SK-N-SH (cell line): ENCODE measurements around the gene CADPS2. TPM values are rescaled to one million over a fixed set of nuclear protein-coding genes. Genes with fewer than 3 reads are reported as not detected.

ENCODE experiments used
- CTCF ChIA-PET: fragments of 300-600, 350-600 bp; formaldehyde crosslinking; extraction: SDS; loops from one replicate; lab custom pipeline; 2021; lab: Yijun Ruan, JAX
- POLR2A ChIA-PET: fragments of 350-600 bp; sonication (Branson Sonifier 250); formaldehyde crosslinking; extraction: SDS; loops from one replicate; lab custom pipeline; 2020; ENCODE audit warnings: antibody characterized with exemption, inconsistent platforms; lab: Yijun Ruan, JAX
- DNase-seq: peaks from one replicate; pipeline ENCODE4 v3.0.0; 2012
- H2AFZ ChIP-seq: fragments of 200-600 bp; sonication (generic); 2 replicates; pipeline ENCODE4 v1.8.1; 2016; ENCODE audit warnings: antibody characterized with exemption, mild to moderate bottlenecking, low read depth
- H3F3A ChIP-seq: fragments of 200-600 bp; sonication (generic); replicated peaks from 2 replicates; pipeline ENCODE3; 2016; ENCODE audit warnings: antibody characterized with exemption, mild to moderate bottlenecking; ENCODE audit not compliant: insufficient read depth
- H3K27ac ChIP-seq, 2 experiments: fragments of 200-500 bp in 1 of 2; fragments of 200-600 bp in 1 of 2; sonication (Bioruptor generic) in 1 of 2; sonication (generic), shearing (Covaris generic) in 1 of 2; 2 replicates each; pipeline versions ENCODE4 v1.5.1 to v1.6.1; 2014 to 2016; ENCODE audit warnings: low read depth in 2 of 2, inconsistent platforms in 1 of 2, low read length in 1 of 2, mild to moderate bottlenecking in 1 of 2, mixed read lengths in 1 of 2
- H3K27me3 ChIP-seq: fragments of 200-600 bp; sonication (generic), shearing (Covaris generic); 2 replicates; pipeline ENCODE4 v1.6.1; 2016; ENCODE audit warnings: mixed run types; ENCODE audit not compliant: insufficient read depth
- H3K36me3 ChIP-seq, 2 experiments: fragments of 200-500 bp in 1 of 2; fragments of 200-600 bp in 1 of 2; sonication (Bioruptor generic) in 1 of 2; sonication (generic) in 1 of 2; replicated peaks in 1 of 2; 2 replicates each; pipeline versions ENCODE3 to v1.5.1; 2014 to 2016; ENCODE audit warnings: low read length in 1 of 2, mild to moderate bottlenecking in 1 of 2; ENCODE audit not compliant: insufficient read depth in 2 of 2, control insufficient read depth in 1 of 2
- H3K4me1 ChIP-seq, 2 experiments: fragments of 200-500 bp in 1 of 2; fragments of 200-600 bp in 1 of 2; sonication (Bioruptor generic) in 1 of 2; sonication (generic), shearing (Covaris generic) in 1 of 2; 2 replicates each; pipeline versions ENCODE4 v1.5.1 to v1.6.1; 2014 to 2016; ENCODE audit warnings: low read depth in 1 of 2, low read length in 1 of 2, mixed run types in 1 of 2; ENCODE audit not compliant: insufficient read depth in 2 of 2, control insufficient read depth in 1 of 2
- H3K4me2 ChIP-seq: fragments of 200-600 bp; sonication (generic), shearing (Covaris generic); 2 replicates; pipeline ENCODE4 v1.6.1; 2017; ENCODE audit warnings: mixed run types
- H3K4me3 ChIP-seq, 2 experiments: fragments of 200-500 bp in 1 of 2; fragments of 200-600 bp in 1 of 2; sonication (Bioruptor generic) in 1 of 2; sonication (generic), shearing (Covaris generic) in 1 of 2; 2 replicates each; pipeline versions ENCODE4 v1.5.1 to v1.8.1; 2014 to 2016; ENCODE audit warnings: low read depth in 2 of 2, inconsistent platforms in 1 of 2, low read length in 1 of 2, mild to moderate bottlenecking in 1 of 2, mixed read lengths in 1 of 2, moderate library complexity in 1 of 2
- H3K79me2 ChIP-seq: fragments of 200-600 bp; sonication (generic); 2 replicates; pipeline ENCODE4 v1.8.1; 2017; ENCODE audit warnings: mild to moderate bottlenecking; ENCODE audit not compliant: insufficient read depth
- H3K9ac ChIP-seq: fragments of 200-600 bp; sonication (generic); 2 replicates; pipeline ENCODE4 v1.6.1; 2017; ENCODE audit warnings: mixed run types
- H3K9me2 ChIP-seq: fragments of 200-600 bp; sonication (generic); 2 replicates; pipeline ENCODE4 v1.6.1; 2017; ENCODE audit warnings: mixed run types
- H3K9me3 ChIP-seq: fragments of 200-600 bp; sonication (generic); 2 replicates; pipeline ENCODE4 v1.6.1; 2017; ENCODE audit warnings: mixed run types, mild to moderate bottlenecking, moderate library complexity
- H4K20me1 ChIP-seq: fragments of 200-600 bp; sonication (generic); 2 replicates; pipeline ENCODE4 v1.6.1; 2017; ENCODE audit warnings: mild to moderate bottlenecking, mixed run types; ENCODE audit not compliant: insufficient read depth
- ELF1 ChIP-seq: IDR thresholded peaks from 2 replicates; pipeline ENCODE4 v1.4.0; 2012
- EZH2phosphoT487 ChIP-seq: fragments of 200-600 bp; sonication (generic); IDR thresholded peaks from 2 replicates; pipeline ENCODE4 v1.6.1; 2017; ENCODE audit warnings: low read depth, mixed run types, mild to moderate bottlenecking, antibody characterized with exemption, moderate library complexity, borderline replicate concordance
- MEF2A ChIP-seq: IDR thresholded peaks from 2 replicates; pipeline ENCODE4 v1.4.0; 2012; ENCODE audit warnings: low read depth, borderline replicate concordance
- RAD21 ChIP-seq: IDR thresholded peaks from 2 replicates; pipeline ENCODE4 v1.6.1; 2012; ENCODE audit warnings: mild to moderate bottlenecking, low read length
- RCOR1 ChIP-seq: fragments of 150-350 bp; IDR thresholded peaks from 2 replicates; pipeline ENCODE4 v1.6.1; 2017; ENCODE audit warnings: antibody characterized with exemption, low read length
- RFX5 ChIP-seq: IDR thresholded peaks from 2 replicates; pipeline ENCODE4 v1.6.1; 2012; ENCODE audit warnings: mild to moderate bottlenecking, improper control_type of control experiment, low read length
- SMC3 ChIP-seq: IDR thresholded peaks from 2 replicates; pipeline ENCODE4 v1.6.1; 2012; ENCODE audit warnings: low read depth, low read length, improper control_type of control experiment
- YY1 ChIP-seq: IDR thresholded peaks from 2 replicates; pipeline ENCODE4 v1.4.0; 2012; ENCODE audit warnings: low read depth, mild to moderate bottlenecking
- WGBS: methylation state at CpG from one replicate; pipeline ENCODE4 v1.1.6; 2017; ENCODE audit warnings: low lambda C conversion rate; 5-methylcytosine and 5-hydroxymethylcytosine counted together
- polyA plus RNA-seq, 3 experiments: library from polyadenylated mRNA; depleted of rRNA; stranded (reverse); fragments of >200 nt; gene quantifications; 2 replicates each; pipeline ENCODE4 v1.2.3, GENCODE V29; 2012
- TF ChIP-seq, protein P1 (sequence below): IDR thresholded peaks from 2 replicates; pipeline ENCODE4 v1.4.0; 2012; ENCODE audit warnings: low read depth, borderline replicate concordance
- TF ChIP-seq, protein P2 (sequence below): fragments of 200-600 bp; sonication (generic); IDR thresholded peaks from 2 replicates; pipeline ENCODE4 v1.6.1; 2017; ENCODE audit warnings: antibody characterized with exemption, mild to moderate bottlenecking, moderate library complexity
- TF ChIP-seq, protein P3 (sequence below): IDR thresholded peaks from 2 replicates; pipeline ENCODE4 v1.4.0; 2012; ENCODE audit warnings: low read depth, borderline replicate concordance
- TF ChIP-seq, protein P4 (sequence below): IDR thresholded peaks from 2 replicates; pipeline ENCODE4; 2012
- TF ChIP-seq, protein P5 (sequence below): fragments of 150-350 bp; IDR thresholded peaks from 2 replicates; pipeline ENCODE4 v1.6.1; 2017; ENCODE audit warnings: antibody characterized with exemption, low read length, low read depth, borderline replicate concordance
- TF ChIP-seq, protein P6 (sequence below): IDR thresholded peaks from 2 replicates; pipeline ENCODE4 v1.6.1; 2012; ENCODE audit warnings: mild to moderate bottlenecking, low read depth, low read length, moderate library complexity

The CADPS2 gene
- polyA plus RNA-seq, 1 of the 3 experiments (the other 2 are of a cell fraction) = 0.05 TPM

DNA sequence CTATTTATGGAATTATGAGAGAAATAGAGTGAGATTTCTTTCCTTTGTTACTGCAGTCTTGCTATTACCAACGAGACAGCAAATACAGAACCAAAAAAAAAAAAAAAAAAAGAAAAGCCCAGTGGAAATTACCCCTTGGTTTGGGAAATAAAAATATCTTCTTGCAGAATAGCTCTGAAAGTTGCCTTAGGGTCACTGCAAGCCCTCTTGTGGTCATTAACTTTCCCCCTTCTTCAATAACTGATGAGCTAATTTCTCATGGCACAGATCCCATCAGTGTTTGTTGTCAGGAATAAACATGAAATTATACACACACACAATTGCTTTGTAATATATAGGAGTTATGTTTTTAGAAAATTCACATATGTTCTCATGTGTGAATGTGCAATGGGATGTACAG lies 470.8 kb downstream of the CADPS2 start:
- Histone ChIP-seq H3K27ac (no peak overlapping the region), H3K4me3 (no peak overlapping the region), H3K9me2 (no peaks in the 10 kb centered on the region), H3K4me1 (no peaks in the 10 kb centered on the region), H3K36me3 (no peaks in the 10 kb centered on the region), H3K27me3 (no peaks in the 10 kb centered on the region), H3K9me3 (no peaks in the 10 kb centered on the region), H3F3A (no peaks in the 10 kb centered on the region), H3K4me2 (no peak overlapping the region)
- POLR2A ChIA-PET = no interaction called here
- CTCF ChIA-PET = no interaction called here
- WGBS = 0% methylated on average over 1 of the region's 1 CpG
- TF ChIP-seq YY1 (no peak), SMC3 (no peak), MEF2A (no peak), EZH2phosphoT487 (no peak), RAD21 (no peak), ELF1 (no peak), RFX5 (no peak), RCOR1 (no peak)
- TF ChIP-seq, protein P1, sequence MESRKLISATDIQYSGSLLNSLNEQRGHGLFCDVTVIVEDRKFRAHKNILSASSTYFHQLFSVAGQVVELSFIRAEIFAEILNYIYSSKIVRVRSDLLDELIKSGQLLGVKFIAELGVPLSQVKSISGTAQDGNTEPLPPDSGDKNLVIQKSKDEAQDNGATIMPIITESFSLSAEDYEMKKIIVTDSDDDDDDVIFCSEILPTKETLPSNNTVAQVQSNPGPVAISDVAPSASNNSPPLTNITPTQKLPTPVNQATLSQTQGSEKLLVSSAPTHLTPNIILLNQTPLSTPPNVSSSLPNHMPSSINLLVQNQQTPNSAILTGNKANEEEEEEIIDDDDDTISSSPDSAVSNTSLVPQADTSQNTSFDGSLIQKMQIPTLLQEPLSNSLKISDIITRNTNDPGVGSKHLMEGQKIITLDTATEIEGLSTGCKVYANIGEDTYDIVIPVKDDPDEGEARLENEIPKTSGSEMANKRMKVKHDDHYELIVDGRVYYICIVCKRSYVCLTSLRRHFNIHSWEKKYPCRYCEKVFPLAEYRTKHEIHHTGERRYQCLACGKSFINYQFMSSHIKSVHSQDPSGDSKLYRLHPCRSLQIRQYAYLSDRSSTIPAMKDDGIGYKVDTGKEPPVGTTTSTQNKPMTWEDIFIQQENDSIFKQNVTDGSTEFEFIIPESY = no peak
- TF ChIP-seq, protein P2, sequence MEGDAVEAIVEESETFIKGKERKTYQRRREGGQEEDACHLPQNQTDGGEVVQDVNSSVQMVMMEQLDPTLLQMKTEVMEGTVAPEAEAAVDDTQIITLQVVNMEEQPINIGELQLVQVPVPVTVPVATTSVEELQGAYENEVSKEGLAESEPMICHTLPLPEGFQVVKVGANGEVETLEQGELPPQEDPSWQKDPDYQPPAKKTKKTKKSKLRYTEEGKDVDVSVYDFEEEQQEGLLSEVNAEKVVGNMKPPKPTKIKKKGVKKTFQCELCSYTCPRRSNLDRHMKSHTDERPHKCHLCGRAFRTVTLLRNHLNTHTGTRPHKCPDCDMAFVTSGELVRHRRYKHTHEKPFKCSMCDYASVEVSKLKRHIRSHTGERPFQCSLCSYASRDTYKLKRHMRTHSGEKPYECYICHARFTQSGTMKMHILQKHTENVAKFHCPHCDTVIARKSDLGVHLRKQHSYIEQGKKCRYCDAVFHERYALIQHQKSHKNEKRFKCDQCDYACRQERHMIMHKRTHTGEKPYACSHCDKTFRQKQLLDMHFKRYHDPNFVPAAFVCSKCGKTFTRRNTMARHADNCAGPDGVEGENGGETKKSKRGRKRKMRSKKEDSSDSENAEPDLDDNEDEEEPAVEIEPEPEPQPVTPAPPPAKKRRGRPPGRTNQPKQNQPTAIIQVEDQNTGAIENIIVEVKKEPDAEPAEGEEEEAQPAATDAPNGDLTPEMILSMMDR = no peak
- TF ChIP-seq, protein P3, sequence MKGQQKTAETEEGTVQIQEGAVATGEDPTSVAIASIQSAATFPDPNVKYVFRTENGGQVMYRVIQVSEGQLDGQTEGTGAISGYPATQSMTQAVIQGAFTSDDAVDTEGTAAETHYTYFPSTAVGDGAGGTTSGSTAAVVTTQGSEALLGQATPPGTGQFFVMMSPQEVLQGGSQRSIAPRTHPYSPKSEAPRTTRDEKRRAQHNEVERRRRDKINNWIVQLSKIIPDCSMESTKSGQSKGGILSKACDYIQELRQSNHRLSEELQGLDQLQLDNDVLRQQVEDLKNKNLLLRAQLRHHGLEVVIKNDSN = no peak
- TF ChIP-seq, protein P4, sequence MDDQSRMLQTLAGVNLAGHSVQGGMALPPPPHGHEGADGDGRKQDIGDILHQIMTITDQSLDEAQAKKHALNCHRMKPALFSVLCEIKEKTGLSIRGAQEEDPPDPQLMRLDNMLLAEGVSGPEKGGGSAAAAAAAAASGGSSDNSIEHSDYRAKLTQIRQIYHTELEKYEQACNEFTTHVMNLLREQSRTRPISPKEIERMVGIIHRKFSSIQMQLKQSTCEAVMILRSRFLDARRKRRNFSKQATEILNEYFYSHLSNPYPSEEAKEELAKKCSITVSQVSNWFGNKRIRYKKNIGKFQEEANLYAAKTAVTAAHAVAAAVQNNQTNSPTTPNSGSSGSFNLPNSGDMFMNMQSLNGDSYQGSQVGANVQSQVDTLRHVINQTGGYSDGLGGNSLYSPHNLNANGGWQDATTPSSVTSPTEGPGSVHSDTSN = no peak
- TF ChIP-seq, protein P5, sequence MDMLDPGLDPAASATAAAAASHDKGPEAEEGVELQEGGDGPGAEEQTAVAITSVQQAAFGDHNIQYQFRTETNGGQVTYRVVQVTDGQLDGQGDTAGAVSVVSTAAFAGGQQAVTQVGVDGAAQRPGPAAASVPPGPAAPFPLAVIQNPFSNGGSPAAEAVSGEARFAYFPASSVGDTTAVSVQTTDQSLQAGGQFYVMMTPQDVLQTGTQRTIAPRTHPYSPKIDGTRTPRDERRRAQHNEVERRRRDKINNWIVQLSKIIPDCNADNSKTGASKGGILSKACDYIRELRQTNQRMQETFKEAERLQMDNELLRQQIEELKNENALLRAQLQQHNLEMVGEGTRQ = no peak
- TF ChIP-seq, protein P6, sequence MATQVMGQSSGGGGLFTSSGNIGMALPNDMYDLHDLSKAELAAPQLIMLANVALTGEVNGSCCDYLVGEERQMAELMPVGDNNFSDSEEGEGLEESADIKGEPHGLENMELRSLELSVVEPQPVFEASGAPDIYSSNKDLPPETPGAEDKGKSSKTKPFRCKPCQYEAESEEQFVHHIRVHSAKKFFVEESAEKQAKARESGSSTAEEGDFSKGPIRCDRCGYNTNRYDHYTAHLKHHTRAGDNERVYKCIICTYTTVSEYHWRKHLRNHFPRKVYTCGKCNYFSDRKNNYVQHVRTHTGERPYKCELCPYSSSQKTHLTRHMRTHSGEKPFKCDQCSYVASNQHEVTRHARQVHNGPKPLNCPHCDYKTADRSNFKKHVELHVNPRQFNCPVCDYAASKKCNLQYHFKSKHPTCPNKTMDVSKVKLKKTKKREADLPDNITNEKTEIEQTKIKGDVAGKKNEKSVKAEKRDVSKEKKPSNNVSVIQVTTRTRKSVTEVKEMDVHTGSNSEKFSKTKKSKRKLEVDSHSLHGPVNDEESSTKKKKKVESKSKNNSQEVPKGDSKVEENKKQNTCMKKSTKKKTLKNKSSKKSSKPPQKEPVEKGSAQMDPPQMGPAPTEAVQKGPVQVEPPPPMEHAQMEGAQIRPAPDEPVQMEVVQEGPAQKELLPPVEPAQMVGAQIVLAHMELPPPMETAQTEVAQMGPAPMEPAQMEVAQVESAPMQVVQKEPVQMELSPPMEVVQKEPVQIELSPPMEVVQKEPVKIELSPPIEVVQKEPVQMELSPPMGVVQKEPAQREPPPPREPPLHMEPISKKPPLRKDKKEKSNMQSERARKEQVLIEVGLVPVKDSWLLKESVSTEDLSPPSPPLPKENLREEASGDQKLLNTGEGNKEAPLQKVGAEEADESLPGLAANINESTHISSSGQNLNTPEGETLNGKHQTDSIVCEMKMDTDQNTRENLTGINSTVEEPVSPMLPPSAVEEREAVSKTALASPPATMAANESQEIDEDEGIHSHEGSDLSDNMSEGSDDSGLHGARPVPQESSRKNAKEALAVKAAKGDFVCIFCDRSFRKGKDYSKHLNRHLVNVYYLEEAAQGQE = no peak
- TF ChIP-seq, all 33 proteins: peak for 0
- H4K20me1 ChIP-seq = no peaks in the 10 kb centered on the region
- DNase-seq = no peak
- H2AFZ ChIP-seq = no peak overlapping the region
- no peaks in the 10 kb centered on the region for H3K79me2 ChIP-seq
- H3K9ac ChIP-seq = no peak overlapping the region
